Thyroid gland (tissue), 4 donors: ENCODE results near the gene MINK1.

ENCODE experiments used
- POLR2A ChIP-seq, 2 donors: fragments of 450-650 bp; IDR thresholded peaks; one replicate each; pipeline ENCODE4 v1.6.1; 2017; ENCODE audit warnings: antibody characterized with exemption in 2 of 2, mild to moderate bottlenecking in 2 of 2, moderate library complexity in 1 of 2
- TF ChIP-seq, protein P1 (sequence below), 6 experiments: fragments of 200-600 bp in 3 of 6; fragments of 450-650 bp in 3 of 6; sonication (generic) in 3 of 6; IDR thresholded peaks; one replicate each; pipeline ENCODE4 v1.5.1; 2016 to 2019; ENCODE audit warnings: antibody characterized with exemption in 6 of 6, mild to moderate bottlenecking in 2 of 6, inconsistent platforms in 1 of 6, moderate library complexity in 1 of 6

GRCh38 chr17:4947010-4947410 is 113.9 kb downstream of the MINK1 start:
- TF ChIP-seq, protein P1, sequence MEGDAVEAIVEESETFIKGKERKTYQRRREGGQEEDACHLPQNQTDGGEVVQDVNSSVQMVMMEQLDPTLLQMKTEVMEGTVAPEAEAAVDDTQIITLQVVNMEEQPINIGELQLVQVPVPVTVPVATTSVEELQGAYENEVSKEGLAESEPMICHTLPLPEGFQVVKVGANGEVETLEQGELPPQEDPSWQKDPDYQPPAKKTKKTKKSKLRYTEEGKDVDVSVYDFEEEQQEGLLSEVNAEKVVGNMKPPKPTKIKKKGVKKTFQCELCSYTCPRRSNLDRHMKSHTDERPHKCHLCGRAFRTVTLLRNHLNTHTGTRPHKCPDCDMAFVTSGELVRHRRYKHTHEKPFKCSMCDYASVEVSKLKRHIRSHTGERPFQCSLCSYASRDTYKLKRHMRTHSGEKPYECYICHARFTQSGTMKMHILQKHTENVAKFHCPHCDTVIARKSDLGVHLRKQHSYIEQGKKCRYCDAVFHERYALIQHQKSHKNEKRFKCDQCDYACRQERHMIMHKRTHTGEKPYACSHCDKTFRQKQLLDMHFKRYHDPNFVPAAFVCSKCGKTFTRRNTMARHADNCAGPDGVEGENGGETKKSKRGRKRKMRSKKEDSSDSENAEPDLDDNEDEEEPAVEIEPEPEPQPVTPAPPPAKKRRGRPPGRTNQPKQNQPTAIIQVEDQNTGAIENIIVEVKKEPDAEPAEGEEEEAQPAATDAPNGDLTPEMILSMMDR (IDR thresholded peaks at IDR 0.05), result no peak
- TF ChIP-seq POLR2A (IDR thresholded peaks at IDR 0.05), result no peak
